ENCODE measurements around the gene KRTAP12-2.
"Not testable (repeated sequence)": the region's sequence is repeated elsewhere in the genome, so short reads cannot be mapped to it uniquely, and the experiment has no call there.

Gene KRTAP12-2

GRCh38 chr21:44702111-44702972 lies 35.6 kb upstream of the KRTAP12-2 start:
- no peak for DNase-seq

GRCh38 chr21:44701541-44701940 lies 34.8 kb upstream of the KRTAP12-2 start:
- DNase-seq, result peak; percentile 49

DNA sequence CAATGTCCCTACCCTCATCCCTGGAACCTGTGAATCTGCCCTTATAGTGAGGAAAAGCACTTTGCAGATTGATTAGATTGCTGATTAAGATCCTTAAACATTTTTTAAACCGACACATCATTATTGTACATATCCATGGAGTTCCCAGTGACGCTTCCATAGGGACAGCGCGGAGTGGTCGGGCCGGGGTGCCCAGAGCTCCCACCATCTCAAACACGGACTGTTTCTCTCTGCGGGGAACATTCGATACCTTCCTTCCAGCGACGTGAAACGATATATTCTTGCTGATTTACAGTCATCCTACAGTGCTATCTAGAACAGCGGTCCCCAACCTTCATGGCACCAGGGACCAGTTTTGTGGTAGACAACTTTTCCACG lies 34.3 kb upstream of the KRTAP12-2 start:
- DNase-seq, result no peak

DNA sequence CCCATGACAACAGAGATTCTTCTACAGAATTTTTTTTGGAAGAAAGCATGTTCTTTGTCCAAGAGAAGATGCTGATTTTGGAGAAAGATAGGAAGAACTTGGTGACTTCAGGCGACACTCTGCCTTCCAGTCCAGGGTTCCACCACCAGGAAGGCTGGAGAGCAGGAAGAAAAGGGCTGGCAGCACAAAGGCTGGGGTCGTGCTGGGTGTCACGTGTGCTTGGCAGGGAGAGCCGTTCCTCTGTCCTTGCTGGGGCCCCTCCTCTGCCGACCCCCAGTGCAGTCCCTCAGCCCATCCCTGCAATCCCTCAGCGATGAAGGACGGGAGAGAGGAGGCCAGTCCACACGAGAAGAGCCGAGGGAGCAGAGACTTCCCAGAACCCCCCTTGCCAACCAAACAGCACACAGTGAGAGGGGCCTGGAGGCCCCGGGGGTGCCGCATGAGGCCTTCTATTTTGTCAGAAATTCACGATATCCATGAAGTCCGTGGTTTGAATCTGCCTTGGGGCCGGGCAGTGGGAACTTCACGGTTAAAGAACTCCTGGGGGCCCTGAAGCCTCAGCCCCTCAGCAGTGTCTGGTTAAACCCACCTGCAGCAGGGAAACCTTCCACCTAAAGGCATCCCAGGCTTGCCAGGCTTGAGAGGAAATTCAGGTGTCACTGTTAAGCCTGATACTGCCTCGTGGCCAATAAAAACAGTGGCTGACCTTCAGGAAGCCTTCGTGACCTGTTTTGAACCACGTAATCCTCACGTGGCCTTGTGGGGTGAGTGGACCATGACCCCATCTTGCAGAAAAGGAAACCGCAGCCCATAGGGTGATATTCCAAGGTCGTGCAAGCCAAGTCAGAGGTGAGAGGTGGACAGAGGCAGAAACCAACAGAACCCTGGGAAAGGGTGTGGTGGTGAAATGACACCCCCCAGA lies 33.6 kb upstream of the KRTAP12-2 start:
- no peak for DNase-seq

DNA sequence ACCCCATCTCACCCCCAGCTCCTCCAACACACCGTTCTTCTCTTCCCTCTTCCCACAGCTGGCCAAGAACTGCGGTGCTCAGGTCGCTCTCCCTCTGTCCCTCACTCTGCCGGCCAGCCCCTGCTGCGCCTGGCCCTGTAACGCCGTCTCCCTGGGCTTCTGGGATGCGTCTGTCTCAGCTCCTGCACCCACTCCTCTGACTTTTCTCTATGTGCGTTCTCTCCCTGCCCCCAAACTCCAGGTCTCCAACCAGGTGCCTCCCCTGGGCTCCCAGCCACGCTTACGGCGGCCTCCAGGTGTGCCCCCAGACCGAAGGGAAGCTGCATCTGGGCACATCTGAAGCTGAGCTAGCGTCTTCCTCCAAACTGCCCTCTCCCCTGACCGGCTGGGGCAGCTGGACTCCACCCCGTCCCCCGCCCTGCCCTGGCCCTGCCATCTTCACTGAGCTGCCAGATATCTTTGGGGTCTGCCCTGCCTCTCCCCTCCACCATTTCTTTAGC lies 32.8 kb upstream of the KRTAP12-2 start:
- no peak for DNase-seq

GRCh38 chr21:44697811-44698734 lies 31.3 kb upstream of the KRTAP12-2 start:
- DNase-seq, result peak; percentile 97

DNA sequence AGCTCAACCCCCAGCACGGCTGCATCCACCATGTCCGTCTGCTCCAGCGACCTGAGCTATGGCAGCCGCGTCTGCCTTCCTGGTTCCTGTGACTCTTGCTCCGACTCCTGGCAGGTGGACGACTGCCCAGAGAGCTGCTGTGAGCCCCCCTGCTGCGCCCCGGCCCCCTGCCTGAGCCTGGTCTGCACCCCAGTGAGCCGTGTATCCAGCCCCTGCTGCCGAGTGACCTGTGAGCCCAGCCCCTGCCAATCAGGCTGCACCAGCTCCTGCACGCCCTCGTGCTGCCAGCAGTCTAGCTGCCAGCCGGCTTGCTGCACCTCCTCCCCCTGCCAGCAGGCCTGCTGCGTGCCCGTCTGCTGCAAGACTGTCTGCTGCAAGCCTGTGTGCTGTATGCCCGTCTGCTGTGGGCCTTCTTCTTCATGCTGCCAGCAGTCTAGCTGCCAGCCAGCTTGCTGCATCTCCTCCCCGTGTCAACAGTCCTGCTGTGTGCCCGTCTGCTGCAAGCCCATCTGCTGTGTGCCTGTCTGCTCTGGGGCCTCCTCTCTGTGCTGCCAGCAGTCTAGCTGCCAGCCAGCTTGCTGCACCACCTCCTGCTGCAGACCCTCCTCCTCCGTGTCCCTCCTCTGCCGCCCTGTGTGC lies 30.6 kb upstream of the KRTAP12-2 start, which contains the start of gene KRTAP10-12:
Gene KRTAP10-12 (plus strand): TSS at position 1 of the 639 bp plus-strand sequence. CDS start 30 bp downstream, at position 31.
- DNase-seq, result not testable (repeated sequence)

DNA sequence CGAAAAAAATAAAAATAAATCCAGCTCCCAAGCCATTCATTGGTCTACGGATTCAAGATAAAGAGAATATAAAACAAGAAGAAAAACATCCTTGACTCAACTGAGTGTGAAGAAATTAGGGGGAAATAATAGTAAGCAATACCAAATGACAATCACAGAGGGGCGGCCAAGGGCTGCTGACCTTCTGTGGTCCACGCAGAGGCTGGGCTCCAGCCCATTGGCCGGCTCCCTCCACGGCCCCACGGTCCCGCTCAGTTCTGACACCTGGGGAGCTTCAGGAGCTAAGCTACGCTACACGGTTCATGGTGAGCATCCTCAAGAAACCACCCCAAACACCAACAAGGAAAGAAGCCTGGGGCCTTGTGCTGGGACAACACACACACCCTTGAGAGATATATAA lies 29.8 kb upstream of the KRTAP12-2 start:
- no peak for DNase-seq

GRCh38 chr21:44695641-44696040 lies 28.9 kb upstream of the KRTAP12-2 start:
- no peak for DNase-seq

DNA sequence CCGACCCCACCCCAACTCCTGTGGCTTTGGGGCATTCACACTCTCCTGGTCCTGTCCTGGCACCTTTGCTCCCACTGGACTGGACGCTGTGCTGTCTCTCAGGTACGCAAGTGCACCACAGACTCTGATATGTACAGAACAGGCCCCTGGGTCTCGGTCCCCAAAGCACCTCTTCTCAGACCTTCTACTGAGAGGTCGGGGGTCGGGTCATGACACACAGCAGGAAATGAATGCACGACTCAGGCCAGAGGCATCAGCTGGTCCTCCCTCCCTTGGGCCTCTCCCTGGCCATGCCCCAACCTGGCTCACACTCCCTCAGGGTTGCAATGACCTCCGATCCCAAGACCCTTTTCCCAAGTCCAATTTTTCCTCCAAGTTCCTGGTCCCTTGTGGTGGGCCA lies 28.5 kb upstream of the KRTAP12-2 start:
- DNase-seq, result no peak

GRCh38 chr21:44694776-44695175 lies 28.0 kb upstream of the KRTAP12-2 start:
- DNase-seq, result no peak

- no peak for DNase-seq
Observed at GRCh38 chr21:44692798-44693512, 26.2 kb upstream of the KRTAP12-2 start.

- DNase-seq, result no peak
Observed at GRCh38 chr21:44691686-44692085, 25.0 kb upstream of the KRTAP12-2 start.

DNA sequence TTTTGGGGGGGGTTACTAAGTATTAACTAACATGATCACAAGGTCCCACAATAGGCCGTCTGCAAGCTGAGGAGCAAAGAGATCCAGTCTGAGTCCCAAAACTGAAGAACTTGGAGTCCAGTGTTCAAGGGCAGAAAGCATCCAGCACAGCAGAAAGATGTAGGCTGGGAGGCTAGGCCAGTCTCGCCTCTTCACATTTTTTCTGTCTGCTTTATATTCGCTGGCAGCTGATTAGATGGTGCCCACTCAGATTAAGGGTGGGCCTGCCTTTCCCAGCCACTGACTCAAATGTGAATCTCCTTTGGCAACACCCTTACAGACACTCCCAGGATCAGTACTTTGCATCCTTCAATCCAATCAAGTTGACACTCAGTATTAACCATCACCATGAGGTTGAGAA lies 23.0 kb upstream of the KRTAP12-2 start:
- peak; percentile 13 for DNase-seq

DNA sequence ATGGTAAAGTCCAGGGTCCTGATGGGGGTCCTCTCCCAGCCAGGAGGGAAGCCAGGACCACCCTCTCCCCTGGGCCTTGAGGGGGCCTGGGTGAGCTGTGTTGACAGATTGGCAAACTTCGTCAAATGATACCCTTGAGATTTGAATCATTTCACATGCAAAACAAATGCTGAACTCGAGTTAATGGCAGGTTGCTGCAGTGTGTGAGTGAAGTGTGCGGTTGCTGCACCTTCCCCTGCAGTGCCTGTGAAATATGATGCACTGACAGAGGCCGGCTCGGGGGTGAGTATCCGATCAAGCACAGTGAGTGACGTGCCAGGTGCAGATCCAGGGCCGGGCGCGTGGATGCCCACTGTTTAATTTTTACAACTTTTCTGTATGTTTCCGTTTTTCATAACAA lies 20.9 kb upstream of the KRTAP12-2 start:
- no peak for DNase-seq

- no peak for DNase-seq
Observed at GRCh38 chr21:44686843-44687561, 20.3 kb upstream of the KRTAP12-2 start.

DNA sequence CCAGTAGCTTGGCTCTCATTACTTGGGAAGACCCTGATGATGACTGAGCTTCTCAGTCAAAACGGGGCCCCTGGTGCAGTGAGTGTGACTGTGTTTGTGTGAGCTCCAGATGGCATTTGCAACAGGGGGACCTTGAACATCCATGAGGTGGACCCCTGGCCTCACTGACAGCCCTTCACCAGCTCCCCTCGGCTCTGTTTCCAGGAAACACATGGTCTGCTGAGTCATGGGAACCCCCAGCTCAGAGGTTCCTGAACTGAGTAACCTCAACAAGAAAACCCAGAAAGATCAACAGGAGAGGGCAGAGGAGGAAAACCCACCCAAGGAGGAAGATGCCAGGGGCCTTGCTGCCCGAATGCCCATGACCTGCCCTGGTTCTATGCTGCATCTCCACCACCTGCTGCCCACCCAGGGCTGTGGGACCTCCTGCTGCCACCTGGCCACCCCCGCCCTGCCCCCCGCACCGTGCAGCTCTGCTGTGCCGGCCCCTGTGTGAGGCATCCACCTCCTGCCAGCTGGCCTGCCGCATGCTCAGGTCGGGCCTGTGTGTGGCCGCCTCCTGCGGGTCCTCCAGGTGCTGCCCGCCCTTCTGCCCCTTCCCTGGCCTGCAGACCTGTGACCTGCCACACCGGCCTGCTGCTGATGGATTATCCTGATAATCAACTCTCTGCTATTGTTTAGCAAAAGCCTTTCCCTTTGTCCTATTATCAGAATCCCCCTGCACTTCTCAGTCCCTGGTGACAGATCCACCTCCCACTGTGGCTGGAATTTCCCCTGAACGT lies 19.5 kb upstream of the KRTAP12-2 start:
- DNase-seq, result no peak

DNA sequence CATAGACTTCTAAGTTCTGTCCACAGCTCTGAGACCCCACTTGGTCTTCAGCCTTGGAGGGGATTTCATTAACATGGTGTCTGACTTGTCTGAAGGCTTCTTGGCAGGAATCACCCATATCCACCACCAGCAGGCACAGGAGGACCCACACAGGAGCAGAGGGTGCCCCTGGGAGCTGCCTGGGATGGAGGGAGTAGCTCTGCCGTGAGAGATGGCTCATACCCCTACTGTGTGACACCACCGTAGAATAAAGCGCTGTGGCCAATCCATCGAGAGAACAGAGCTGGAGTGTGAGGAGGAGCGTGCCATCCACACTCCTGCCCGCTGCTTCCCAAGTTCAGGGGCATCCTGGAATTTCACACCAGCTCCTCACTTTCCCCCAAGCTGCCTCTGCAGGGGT lies 18.3 kb upstream of the KRTAP12-2 start:
- DNase-seq, result not testable (repeated sequence)

DNA sequence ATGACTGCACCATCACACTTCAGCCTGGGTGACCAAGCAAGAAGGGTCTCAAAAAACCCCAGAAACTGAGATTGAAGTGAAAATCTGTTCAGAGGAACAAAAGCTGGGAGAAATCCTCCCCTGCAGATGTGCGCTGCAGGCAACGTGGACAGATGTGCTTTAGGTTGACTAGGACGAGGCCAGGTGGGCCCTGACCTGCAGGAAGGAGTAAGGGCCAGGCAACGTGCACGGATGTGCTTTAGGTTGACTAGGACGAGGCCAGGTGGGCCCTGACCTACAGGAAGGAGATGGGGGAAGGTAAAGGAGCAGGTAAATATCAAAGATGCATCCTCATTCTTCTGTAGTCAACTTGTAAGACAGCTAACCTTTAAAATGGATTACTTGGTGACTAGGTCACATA lies 17.8 kb upstream of the KRTAP12-2 start:
- DNase-seq, result no peak

DNA sequence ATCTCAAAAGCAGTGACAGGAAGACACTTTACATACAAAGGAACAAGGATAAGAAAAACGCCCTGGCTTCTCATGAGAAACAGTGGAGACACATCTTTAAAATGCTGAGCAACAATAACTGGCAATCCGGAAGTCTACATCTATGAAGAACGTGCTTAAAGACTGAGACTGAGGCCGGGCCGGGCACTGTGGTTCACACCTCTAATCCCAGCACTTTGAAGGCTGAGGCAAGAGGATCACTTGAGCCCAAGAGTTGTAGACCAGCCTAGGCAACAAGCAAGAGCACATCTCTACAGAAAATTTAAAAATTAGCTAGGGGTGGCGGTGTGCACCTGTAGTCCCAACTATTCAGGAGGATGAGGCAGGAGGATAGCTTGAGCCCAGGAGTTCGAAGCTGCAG lies 17.4 kb upstream of the KRTAP12-2 start:
- no peak for DNase-seq

Measured in islet precursor cell (in vitro differentiated cells).